ENCODE data around the gene PTBP1. TPM values are rescaled to one million over a fixed set of nuclear protein-coding genes. Genes with fewer than 3 reads are reported as not detected.

Gene PTBP1
- total RNA-seq, 1 experiment from 2014 or later = 515 TPM

- ATAC-seq = peak; percentile 84
- BruUV-seq (replicated peaks) = no TSS peak
- Histone ChIP-seq H3K27me3 (ENCODE audit: control insufficient read depth, insufficient read depth, low read length) (no peaks in the 10 kb centered on the region), H3K9me3 (ENCODE audit: control insufficient read depth, insufficient read depth, low read depth, low read length) (no peaks in the 10 kb centered on the region), H3K4me1 (ENCODE audit: control insufficient read depth, insufficient read depth, low read length) (peaks cover 15% of the 10 kb centered on the region), H3K36me3 (ENCODE audit: control insufficient read depth, insufficient read depth, low read length) (no peaks in the 10 kb centered on the region), H3K27ac (ENCODE audit: low read length) (peak overlapping the region; percentile 68), H3K4me3 (ENCODE audit: low read depth in 2 of 2, low read length in 2 of 2) (peak overlapping the region in 1 of 2 experiments; percentile 42; a peak in 2 of 4 replicates)
- intact Hi-C loops (cut with micrococcal nuclease; ENCODE audit: unreplicated experiment) = no loop called here
- no peak for DNase-seq (ENCODE audit: low read depth, low spot score)
- TF ChIP-seq TCF7L2 (IDR thresholded peaks at IDR 0.05; ENCODE audit: low read depth, low read length) = no peak
- TF ChIP-seq REST (IDR thresholded peaks at IDR 0.05; ENCODE audit: insufficient read depth in 1 of 2, low read depth in 2 of 2, low read length in 1 of 2) = no peak
- no peak for TF ChIP-seq SIN3A (IDR thresholded peaks at IDR 0.05; ENCODE audit: borderline replicate concordance, insufficient read depth, low read depth, low read length)
- no peak for TF ChIP-seq POLR2AphosphoS5 (IDR thresholded peaks at IDR 0.05; ENCODE audit: low read depth, low read length)
- no peak for TF ChIP-seq CTCF (IDR thresholded peaks at IDR 0.05)
- in situ Hi-C loops (cut with HindIII; ENCODE audit: low pct_unique_long_range_greater_than_20kb, low sequenced_read_pairs) = no loop called here
- CTCF ChIA-PET = no interaction called here
- POLR2A ChIA-PET = interaction anchor here (0.5 kb wide), 1 partner anchor 75 kb away, joined by 3 read pairs; no protein-coding TSS in a partner anchor
Observed at GRCh38 chr19:751501-752341, 45.5 kb upstream of the PTBP1 start.

GRCh38 chr19:752652-753517 is 44.4 kb upstream of the PTBP1 start:
- Histone ChIP-seq H3K4me1 (ENCODE audit: control insufficient read depth, insufficient read depth, low read length) (peaks cover 15% of the 10 kb centered on the region), H3K27me3 (ENCODE audit: control insufficient read depth, insufficient read depth, low read length) (no peaks in the 10 kb centered on the region), H3K4me3 (ENCODE audit: low read depth in 2 of 2, low read length in 2 of 2) (peak overlapping the region in 1 of 2 experiments; percentile 36; a peak in 2 of 4 replicates), H3K27ac (ENCODE audit: low read length) (peak overlapping the region; percentile 31; the same call in 1 of the 2 replicates), H3K9me3 (ENCODE audit: control insufficient read depth, insufficient read depth, low read depth, low read length) (no peaks in the 10 kb centered on the region), H3K36me3 (ENCODE audit: control insufficient read depth, insufficient read depth, low read length) (no peaks in the 10 kb centered on the region)
- no peak for TF ChIP-seq REST (IDR thresholded peaks at IDR 0.05; ENCODE audit: insufficient read depth in 1 of 2, low read depth in 2 of 2, low read length in 1 of 2)
- peak; percentile 37; the same call in 1 of the 2 replicates for TF ChIP-seq POLR2AphosphoS5 (IDR thresholded peaks at IDR 0.05; ENCODE audit: low read depth, low read length)
- peak; percentile 79 for TF ChIP-seq TCF7L2 (IDR thresholded peaks at IDR 0.05; ENCODE audit: low read depth, low read length)
- ATAC-seq = peak; percentile 90
- DNase-seq (ENCODE audit: low read depth, low spot score) = no peak
- BruUV-seq (replicated peaks) = no TSS peak
- intact Hi-C loops (cut with micrococcal nuclease; ENCODE audit: unreplicated experiment) (no loop called here), in situ Hi-C loops (cut with HindIII; ENCODE audit: low pct_unique_long_range_greater_than_20kb, low sequenced_read_pairs) (no loop called here)
- CTCF ChIA-PET = interaction anchor here (0.6 to 0.7 kb wide), 2 partner anchors 32 to 557 kb away, joined by 4 to 7 read pairs; no protein-coding TSS in a partner anchor
- POLR2A ChIA-PET = interaction anchor here (0.5 to 0.7 kb wide), 3 partner anchors 33 to 181 kb away, joined by 3 to 5 read pairs (median 4); no protein-coding TSS in a partner anchor

All from Panc1 (cell line).